ENCODE measurements around the gene PI4KB. TPM values are rescaled to one million over a fixed set of nuclear protein-coding genes. Genes with fewer than 3 reads are reported as not detected.

PI4KB gene
- polyA plus RNA-seq, 1 donor (not counting 4 experiments of a cell fraction or from before 2014, with no cell fraction given), result 40.9 TPM

GRCh38 chr1:151362308-151363155 lies 35.3 kb upstream of the PI4KB start:
- dilution Hi-C loops (cut with MboI; ENCODE audit: extremely low pct_ligation_motif_present, low sequenced_read_pairs), result no loop called here
- no peak for FAIRE-seq
- TF ChIP-seq EZH2 (IDR thresholded peaks at IDR 0.05; ENCODE audit: low read length) (no peak), CTCF (optimal IDR thresholded peaks at IDR 0.05 in 1 of 3, IDR thresholded peaks at IDR 0.05 in 1 of 3, conservative IDR thresholded peaks at IDR 0.05 in 1 of 3; ENCODE audit: extremely low read depth in 1 of 3, insufficient read depth in 2 of 3, low read length in 3 of 3) (no peak)

GRCh38 chr1:151361883-151362282 lies 34.7 kb upstream of the PI4KB start:
- Histone ChIP-seq H3K27ac (ENCODE audit: control insufficient read depth, insufficient read depth, low read length) (no peak overlapping the region), H3K9me3 (ENCODE audit: control insufficient read depth, low read depth, low read length) (peaks cover 6% of the 10 kb centered on the region), H3K4me1 (ENCODE audit: control insufficient read depth, extremely low read depth, insufficient read depth, low read length) (no peaks in the 10 kb centered on the region), H3K4me2 (ENCODE audit: control insufficient read depth, extremely low read depth, insufficient read depth, low read depth, low read length) (no peak overlapping the region), H3K9me1 (ENCODE audit: control insufficient read depth, extremely low read depth, insufficient read depth, low read length) (no peaks in the 10 kb centered on the region), H3K9ac (ENCODE audit: control insufficient read depth, extremely low read depth, insufficient read depth, low read length) (no peak overlapping the region), H3K27me3 (ENCODE audit: control insufficient read depth, extremely low read depth, insufficient read depth, low read length) (no peaks in the 10 kb centered on the region), H2AFZ (ENCODE audit: control insufficient read depth, low read length) (no peak overlapping the region), H3K4me3 (ENCODE audit: control insufficient read depth in 2 of 3, extremely low read depth in 1 of 3, insufficient read depth in 2 of 3, low read depth in 1 of 3, low read length in 3 of 3) (no peak overlapping the region), H3K79me2 (ENCODE audit: control insufficient read depth, insufficient read depth, low read length) (no peaks in the 10 kb centered on the region), H4K20me1 (ENCODE audit: control insufficient read depth, extremely low read depth, insufficient read depth, low read length) (no peaks in the 10 kb centered on the region), H3K36me3 (ENCODE audit: control insufficient read depth in 2 of 2, extremely low read depth in 1 of 2, insufficient read depth in 2 of 2, low read length in 2 of 2) (no peaks in the 10 kb centered on the region)
- DNase-seq (ENCODE audit: low read depth, low spot score) (no peak), FAIRE-seq (no peak)
- no peak for TF ChIP-seq EZH2 (IDR thresholded peaks at IDR 0.05; ENCODE audit: low read length)
- TF ChIP-seq CTCF (optimal IDR thresholded peaks at IDR 0.05 in 1 of 3, IDR thresholded peaks at IDR 0.05 in 1 of 3, conservative IDR thresholded peaks at IDR 0.05 in 1 of 3; ENCODE audit: extremely low read depth in 1 of 3, insufficient read depth in 2 of 3, low read length in 3 of 3), result no peak
- dilution Hi-C loops (cut with MboI; ENCODE audit: extremely low pct_ligation_motif_present, low sequenced_read_pairs), result no loop called here

More at GRCh38 chr1:151362308-151363155, 35.3 kb upstream of the PI4KB start:
- Histone ChIP-seq H4K20me1 (ENCODE audit: control insufficient read depth, extremely low read depth, insufficient read depth, low read length) (no peaks in the 10 kb centered on the region), H3K4me1 (ENCODE audit: control insufficient read depth, extremely low read depth, insufficient read depth, low read length) (no peaks in the 10 kb centered on the region), H3K9ac (ENCODE audit: control insufficient read depth, extremely low read depth, insufficient read depth, low read length) (no peak overlapping the region), H3K4me2 (ENCODE audit: control insufficient read depth, extremely low read depth, insufficient read depth, low read depth, low read length) (no peak overlapping the region), H3K27ac (ENCODE audit: control insufficient read depth, insufficient read depth, low read length) (no peak overlapping the region), H3K9me3 (ENCODE audit: control insufficient read depth, low read depth, low read length) (peaks cover 6% of the 10 kb centered on the region), H3K9me1 (ENCODE audit: control insufficient read depth, extremely low read depth, insufficient read depth, low read length) (no peaks in the 10 kb centered on the region), H3K36me3 (ENCODE audit: control insufficient read depth in 2 of 2, extremely low read depth in 1 of 2, insufficient read depth in 2 of 2, low read length in 2 of 2) (no peaks in the 10 kb centered on the region), H3K27me3 (ENCODE audit: control insufficient read depth, extremely low read depth, insufficient read depth, low read length) (no peaks in the 10 kb centered on the region), H2AFZ (ENCODE audit: control insufficient read depth, low read length) (no peak overlapping the region), H3K79me2 (ENCODE audit: control insufficient read depth, insufficient read depth, low read length) (no peaks in the 10 kb centered on the region), H3K4me3 (ENCODE audit: control insufficient read depth in 2 of 3, extremely low read depth in 1 of 3, insufficient read depth in 2 of 3, low read depth in 1 of 3, low read length in 3 of 3) (no peak overlapping the region)
- no peak for DNase-seq (ENCODE audit: low read depth, low spot score)

All from keratinocyte (primary cell).